GM12872 (cell line): ENCODE measurements around the gene ELP5.

Experiments
- CTCF ChIP-seq: IDR thresholded peaks from 3 replicates; pipeline ENCODE4 v1.5.1; 2011; ENCODE audit warnings: low read depth, mild to moderate bottlenecking, low read length, moderate library complexity; ENCODE audit not compliant: insufficient read depth

The ELP5 gene

GRCh38 chr17:7296189-7296861 lies 44.3 kb downstream of the ELP5 start:
- TF ChIP-seq CTCF: peak; percentile 82

DNA sequence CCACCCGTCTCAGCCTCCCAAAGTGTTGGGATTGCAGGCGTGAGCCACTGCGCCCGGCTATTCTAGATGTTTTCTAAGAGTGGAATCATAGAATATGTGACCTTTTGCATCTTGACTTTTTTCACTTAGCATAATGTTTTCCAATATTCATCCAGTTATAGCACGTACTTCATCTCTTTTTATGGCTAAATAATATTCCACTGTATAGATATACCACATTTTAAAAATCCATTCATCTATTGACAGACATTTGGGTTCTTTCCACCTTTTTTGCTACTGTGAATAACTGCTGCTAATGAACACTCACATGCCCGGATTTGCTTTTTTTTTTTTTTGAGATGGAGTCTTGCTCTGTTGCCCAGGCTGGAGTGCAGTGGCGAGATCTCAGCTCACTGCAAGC lies 52.2 kb downstream of the ELP5 start:
- no peak for TF ChIP-seq CTCF

GRCh38 chr17:7306911-7307685 lies 55.1 kb downstream of the ELP5 start, which contains the start of gene EIF5A:
Gene EIF5A (plus strand): TSS chr17:7307628. CDS start chr17:7309636, 2,008 bp downstream.
- TF ChIP-seq CTCF: no peak

DNA sequence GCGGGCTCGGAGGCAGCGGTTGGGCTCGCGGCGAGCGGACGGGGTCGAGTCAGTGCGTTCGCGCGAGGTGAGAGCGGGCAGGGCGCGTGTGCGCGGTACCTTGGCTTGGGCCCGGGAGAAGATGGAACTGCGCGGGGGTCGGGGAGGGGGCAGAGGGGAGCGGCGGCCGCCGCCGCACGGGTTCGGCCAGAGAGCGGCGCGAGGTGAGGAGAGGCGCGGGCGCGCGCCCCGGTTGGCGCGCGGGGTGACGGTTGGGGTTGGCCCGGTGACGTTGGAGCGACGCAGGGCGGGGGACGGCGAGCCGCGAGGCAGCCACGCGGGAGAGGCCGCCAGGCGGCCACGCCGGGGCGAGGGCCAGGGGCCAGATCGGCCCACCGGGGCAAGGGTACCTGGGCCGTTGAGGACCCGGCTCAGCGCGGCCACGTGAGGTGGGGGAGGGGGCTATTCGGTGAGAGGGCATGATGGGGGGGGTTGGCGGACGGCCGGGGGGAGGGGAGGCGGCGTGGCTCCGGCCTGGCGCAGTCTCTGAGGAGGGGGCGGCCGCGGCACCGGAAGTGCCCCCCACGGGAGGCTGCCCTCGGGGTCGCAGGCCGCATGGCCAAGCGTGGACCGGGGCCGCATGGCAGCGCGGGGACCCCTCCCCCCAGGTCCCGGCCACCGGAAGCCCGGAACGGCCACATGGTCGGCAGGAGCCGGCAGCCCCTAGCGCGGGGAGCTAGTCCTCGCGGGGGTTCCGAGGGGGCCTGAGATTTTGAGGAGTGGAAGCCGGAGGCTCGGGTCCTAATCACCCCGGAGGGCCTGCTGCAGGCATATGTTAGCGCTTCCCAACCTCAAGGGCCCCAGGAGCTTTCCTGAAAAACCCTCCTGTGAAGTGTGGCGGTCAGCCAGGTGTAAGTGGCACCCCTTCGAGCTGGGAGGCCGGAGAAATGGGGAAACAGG lies 55.9 kb downstream of the ELP5 start:
- no peak for TF ChIP-seq CTCF

GRCh38 chr17:7308625-7309433 lies 56.8 kb downstream of the ELP5 start:
- no peak for TF ChIP-seq CTCF
